ENCODE measurements around the gene CACNA1I. TPM values are rescaled to one million over a fixed set of nuclear protein-coding genes. Genes with fewer than 3 reads are reported as not detected.

Gene CACNA1I
- total and polyA plus RNA-seq, 2 of the 8 experiments (the other 6 are each of a cell fraction or from before 2014, with no cell fraction given) = 0.77 to 1.2 TPM

DNA sequence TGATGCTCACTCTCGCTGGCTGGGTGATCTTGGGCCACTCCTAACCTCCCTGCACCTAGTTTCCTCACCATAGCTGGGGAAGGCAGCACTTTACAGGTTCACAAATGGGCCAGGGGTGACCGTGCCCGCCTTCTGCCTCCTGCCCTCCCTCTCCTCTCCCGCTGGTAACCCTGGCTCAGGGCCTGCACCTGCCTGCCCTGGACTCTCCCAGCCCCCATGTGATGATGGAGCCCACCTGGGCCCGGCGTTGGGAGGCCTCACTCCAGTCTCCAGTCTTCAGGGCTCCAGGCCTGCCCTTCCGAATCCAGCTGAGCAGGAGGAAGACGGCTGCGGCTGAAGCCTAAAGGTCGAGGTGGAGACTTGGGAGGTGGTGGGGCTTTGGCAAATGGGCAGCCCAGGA, 152.9 kb downstream of the CACNA1I start:
- H3K18ac ChIP-seq (ENCODE audit: extremely low read depth, low read length) = no peak overlapping the region
- H2BK15ac ChIP-seq (ENCODE audit: low read length) = no peak overlapping the region
- no peaks in the 10 kb centered on the region for H3K27me3 ChIP-seq (replicated peaks in 1 of 4; ENCODE audit: control insufficient read depth in 3 of 4, extremely low read depth in 1 of 4, insufficient read depth in 3 of 4, low read length in 3 of 4)
- H3K14ac ChIP-seq (ENCODE audit: insufficient read length) = no peak overlapping the region
- no peaks in the 10 kb centered on the region for H3K9me3 ChIP-seq (ENCODE audit: insufficient read depth in 2 of 2, low read depth in 1 of 2, low read length in 1 of 2)
- H3K4me3 ChIP-seq (ENCODE audit: extremely low read depth in 1 of 4, insufficient read depth in 2 of 4, low read depth in 3 of 4, low read length in 4 of 4) = no peak overlapping the region
- H3K36me3 ChIP-seq (ENCODE audit: control insufficient read depth in 2 of 4, insufficient read depth in 4 of 4, low read length in 3 of 4) = no peaks in the 10 kb centered on the region
- H2BK5ac ChIP-seq (ENCODE audit: low read depth, low read length) = no peak overlapping the region
- WGBS, 2 experiments (ENCODE audit: extremely low coverage in 1 of 2, insufficient coverage in 1 of 2, insufficient read length in 1 of 2, insufficient replicate concordance in 2 of 2, low coverage in 1 of 2, low lambda C conversion rate in 2 of 2, missing lambda C conversion rate in 1 of 2) = 88% methylated on average over 10 of the region's 10 CpGs; no CpG with 5 or more reads in 1 of the 2 experiments
- no peak overlapping the region for H2AK5ac ChIP-seq (ENCODE audit: low read depth, low read length)
- no peak overlapping the region for H3K23ac ChIP-seq (ENCODE audit: insufficient read length)
- no peaks in the 10 kb centered on the region for H4K20me1 ChIP-seq (replicated peaks in 1 of 2; ENCODE audit: control insufficient read depth in 1 of 2, insufficient read depth in 2 of 2, low read length in 2 of 2)
- H3K56ac ChIP-seq (replicated peaks; ENCODE audit: insufficient read length, low read depth, low read length) = no peak overlapping the region
- no peak for DNase-seq (ENCODE audit: low read depth in 1 of 2, low spot score in 2 of 2)
- H3K4me1 ChIP-seq (replicated peaks in 1 of 4; ENCODE audit: control insufficient read depth in 3 of 4, insufficient read depth in 4 of 4, low read length in 3 of 4) = no peaks in the 10 kb centered on the region; a peak in 1 of 7 replicates
- H3K27ac ChIP-seq (ENCODE audit: low read depth, low read length) = no peak overlapping the region
- no peak overlapping the region for H3K4ac ChIP-seq (replicated peaks; ENCODE audit: insufficient read length, low read depth, low read length)
- no peak overlapping the region for H3K4me2 ChIP-seq (ENCODE audit: insufficient read depth in 1 of 2, low read depth in 2 of 2, low read length in 2 of 2)
- no peak overlapping the region for H4K5ac ChIP-seq (ENCODE audit: insufficient read length, low read depth, low read length)
- no peak overlapping the region for H2BK12ac ChIP-seq (ENCODE audit: low read depth, low read length)
- no peak overlapping the region for H4K8ac ChIP-seq (ENCODE audit: extremely low read depth, insufficient read depth, low read length)
- no peak overlapping the region for H2AFZ ChIP-seq (ENCODE audit: low read length)
- no peak overlapping the region for H3K9ac ChIP-seq (replicated peaks in 1 of 4; ENCODE audit: extremely low read depth in 1 of 4, low read depth in 3 of 4, low read length in 3 of 4)
- H3K79me2 ChIP-seq (ENCODE audit: control insufficient read depth in 1 of 2, insufficient read depth in 2 of 2, low read length in 2 of 2) = no peaks in the 10 kb centered on the region
- POLR2A ChIA-PET (ENCODE audit: partially characterized antibody) = no interaction called here
- H2BK20ac ChIP-seq (ENCODE audit: low read length) = no peak overlapping the region
- H4K91ac ChIP-seq (replicated peaks; ENCODE audit: insufficient read length, low read length) = no peak overlapping the region
- no peak for FAIRE-seq
- no peak overlapping the region for H2BK120ac ChIP-seq (replicated peaks; ENCODE audit: low read depth, low read length)
- no peaks in the 10 kb centered on the region for H3K23me2 ChIP-seq (ENCODE audit: low read depth, low read length)
- H3K79me1 ChIP-seq (ENCODE audit: low read depth, low read length) = no peaks in the 10 kb centered on the region
- CTCF ChIA-PET (ENCODE audit: partially characterized antibody) = interaction anchor here (0.8 kb wide), 1 partner anchor 154 kb away, joined by 3 read pairs; no protein-coding TSS in a partner anchor
- TF ChIP-seq, protein P1, sequence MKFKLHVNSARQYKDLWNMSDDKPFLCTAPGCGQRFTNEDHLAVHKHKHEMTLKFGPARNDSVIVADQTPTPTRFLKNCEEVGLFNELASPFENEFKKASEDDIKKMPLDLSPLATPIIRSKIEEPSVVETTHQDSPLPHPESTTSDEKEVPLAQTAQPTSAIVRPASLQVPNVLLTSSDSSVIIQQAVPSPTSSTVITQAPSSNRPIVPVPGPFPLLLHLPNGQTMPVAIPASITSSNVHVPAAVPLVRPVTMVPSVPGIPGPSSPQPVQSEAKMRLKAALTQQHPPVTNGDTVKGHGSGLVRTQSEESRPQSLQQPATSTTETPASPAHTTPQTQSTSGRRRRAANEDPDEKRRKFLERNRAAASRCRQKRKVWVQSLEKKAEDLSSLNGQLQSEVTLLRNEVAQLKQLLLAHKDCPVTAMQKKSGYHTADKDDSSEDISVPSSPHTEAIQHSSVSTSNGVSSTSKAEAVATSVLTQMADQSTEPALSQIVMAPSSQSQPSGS (IDR thresholded peaks at IDR 0.05; ENCODE audit: low read length) = no peak
- TF ChIP-seq POLR2AphosphoS5 (IDR thresholded peaks at IDR 0.05; ENCODE audit: low read depth, low read length) (no peak), TEAD4 (IDR thresholded peaks at IDR 0.05; ENCODE audit: low read depth, low read length) (no peak)
